D341Med (cell line): ENCODE data around the gene ACTR1B.
A peak's percentile ranks its signal among the peaks of the same experiment; 100 is the strongest.
"Not testable (repeated sequence)": the region's sequence is repeated elsewhere in the genome, so short reads cannot be mapped to it uniquely, and the experiment has no call there.

Experiments used
- DNase-seq: peaks from one replicate; pipeline ENCODE4 v3.0.0; 2012; ENCODE audit warnings: low spot score

Gene ACTR1B

DNA sequence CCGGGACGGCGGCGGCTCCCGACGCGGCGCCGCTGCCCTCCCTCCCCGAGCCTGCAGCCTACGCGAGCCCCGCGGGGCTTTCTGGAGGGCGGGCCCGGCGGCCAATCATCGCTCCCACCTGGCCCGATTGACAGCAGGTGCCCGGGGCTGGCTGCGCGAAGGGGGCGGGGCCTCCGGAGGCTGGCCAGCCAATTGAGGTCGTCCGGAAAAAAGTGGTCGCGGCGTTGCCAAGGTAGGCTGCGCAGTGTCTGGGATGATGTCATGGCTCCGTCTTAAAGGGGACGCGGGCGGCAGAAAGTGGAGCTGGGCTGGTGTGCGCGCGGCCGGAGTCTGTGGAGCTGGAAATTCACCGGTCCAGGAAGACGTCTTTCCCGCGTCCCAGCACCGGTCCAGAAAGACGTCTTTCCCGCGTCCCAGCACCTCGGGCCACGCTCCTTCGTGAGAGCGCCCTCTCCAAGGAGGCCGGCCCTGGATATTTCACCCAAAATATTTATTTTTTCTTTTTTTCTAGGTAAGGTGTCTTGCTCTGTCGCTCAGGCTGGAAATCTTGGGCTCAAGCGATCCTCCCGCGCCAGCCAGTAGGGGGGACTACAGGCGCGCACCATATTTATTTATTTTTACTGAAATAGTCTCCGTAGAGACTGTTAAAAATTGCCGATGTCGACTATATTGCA, at the start of gene ACTR1B:
ACTR1B (minus strand) TSS at position 83 of the 674 bp plus-strand sequence. CDS start 154 bp downstream, outside the sequence.
- DNase-seq = peak; percentile 98

DNA sequence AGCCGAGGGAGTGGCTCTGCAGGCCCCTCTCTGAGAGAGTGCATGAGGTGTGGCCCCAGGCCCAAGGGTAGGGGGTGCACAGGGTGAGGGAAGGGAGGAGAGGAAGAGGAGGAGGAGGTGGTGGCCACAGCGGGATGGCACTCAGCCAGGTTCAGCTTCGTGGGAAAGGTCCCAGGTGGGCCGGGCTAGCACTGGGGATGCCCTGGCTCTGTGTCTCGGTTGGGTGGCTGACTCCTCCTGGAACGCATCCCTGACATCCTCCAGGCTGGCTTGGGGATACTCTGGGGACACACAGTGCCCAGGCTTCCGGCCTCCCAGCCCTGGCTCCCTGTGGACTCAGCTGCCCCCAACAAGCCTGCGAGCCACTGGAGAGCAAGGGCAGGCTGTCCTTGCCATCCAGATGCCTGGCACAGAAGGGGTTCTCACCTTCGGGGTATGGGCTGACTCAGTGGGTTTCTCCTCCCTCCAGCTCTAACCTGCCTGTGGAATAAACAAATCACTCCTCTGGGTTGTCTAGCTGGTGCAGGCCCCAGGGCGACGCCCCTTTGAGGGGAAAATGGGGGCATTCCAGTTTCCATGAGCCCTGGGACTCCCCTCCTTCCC, 49.0 kb upstream of the ACTR1B start:
- no peak for DNase-seq

DNA sequence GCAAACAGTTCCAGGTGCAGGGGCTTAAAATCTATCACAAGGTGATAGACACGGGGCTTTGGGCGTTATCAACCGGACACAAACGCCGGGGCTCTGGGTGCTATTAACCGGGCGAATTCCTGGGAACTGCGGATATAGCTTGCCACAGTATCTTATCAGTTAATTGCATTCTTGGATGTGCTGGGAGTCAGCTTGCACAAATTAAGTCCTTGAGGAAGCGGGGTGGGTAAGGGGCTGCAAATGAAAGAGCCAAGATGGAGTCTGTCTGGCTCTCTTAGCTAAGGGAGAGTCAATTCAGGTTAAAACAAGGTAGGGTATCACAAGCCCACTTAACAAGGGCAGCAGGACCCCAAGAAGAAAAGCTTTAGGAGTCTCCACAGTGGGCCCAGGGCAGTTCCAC, 48.3 kb upstream of the ACTR1B start:
- DNase-seq = not testable (repeated sequence)

DNA sequence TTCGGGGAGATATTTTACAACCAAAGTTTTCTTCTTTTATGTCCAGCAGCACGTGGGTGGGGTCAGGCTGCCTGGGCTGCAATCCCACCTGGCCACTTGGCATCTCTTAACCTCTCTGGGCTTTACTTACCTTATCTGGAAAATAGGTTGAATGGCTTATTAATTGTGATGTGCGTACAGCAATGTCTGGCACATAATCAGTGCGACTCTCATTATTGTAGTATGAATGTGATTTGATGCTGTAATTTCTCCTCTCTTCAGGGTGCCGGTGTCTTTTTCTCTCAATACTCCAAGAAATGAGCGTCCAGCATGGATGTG, 47.5 kb upstream of the ACTR1B start:
- no peak for DNase-seq

DNA sequence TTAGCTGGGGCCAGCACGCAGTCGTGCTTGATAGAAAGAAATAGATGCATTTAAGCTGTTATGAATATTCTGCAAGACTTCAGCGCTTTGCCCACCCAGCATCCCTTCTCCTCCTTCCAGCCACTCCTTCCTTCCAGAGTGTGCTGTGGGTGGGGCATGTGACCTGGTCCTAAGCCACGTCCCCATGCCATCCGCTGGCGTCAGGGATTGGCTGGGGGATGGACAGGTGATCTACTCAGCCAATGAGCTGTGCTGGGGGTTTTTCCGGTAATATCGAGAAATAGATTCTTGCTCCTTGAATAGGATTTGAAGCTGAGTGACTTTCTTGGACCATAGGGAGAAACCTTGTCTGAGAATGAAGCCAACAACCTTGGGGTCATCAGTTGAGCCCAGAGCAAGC, 44.8 kb upstream of the ACTR1B start:
- DNase-seq = no peak

DNA sequence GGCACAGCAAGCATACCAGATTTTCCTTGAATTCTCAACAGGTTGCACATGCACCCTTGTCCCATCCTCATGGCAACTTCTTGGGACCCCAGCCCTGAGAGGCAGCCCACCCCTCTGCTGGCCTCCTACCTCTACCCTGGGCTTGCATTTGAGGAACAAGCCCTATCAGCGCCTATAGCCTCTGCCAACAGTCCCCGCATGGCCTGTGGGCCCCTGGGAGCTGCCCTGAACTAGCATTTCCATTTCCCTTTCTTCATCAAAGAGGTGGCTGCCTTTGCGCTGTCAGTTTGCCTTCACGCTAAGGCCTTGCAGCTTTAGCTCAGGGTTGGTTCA, 44.2 kb upstream of the ACTR1B start:
- no peak for DNase-seq

DNA sequence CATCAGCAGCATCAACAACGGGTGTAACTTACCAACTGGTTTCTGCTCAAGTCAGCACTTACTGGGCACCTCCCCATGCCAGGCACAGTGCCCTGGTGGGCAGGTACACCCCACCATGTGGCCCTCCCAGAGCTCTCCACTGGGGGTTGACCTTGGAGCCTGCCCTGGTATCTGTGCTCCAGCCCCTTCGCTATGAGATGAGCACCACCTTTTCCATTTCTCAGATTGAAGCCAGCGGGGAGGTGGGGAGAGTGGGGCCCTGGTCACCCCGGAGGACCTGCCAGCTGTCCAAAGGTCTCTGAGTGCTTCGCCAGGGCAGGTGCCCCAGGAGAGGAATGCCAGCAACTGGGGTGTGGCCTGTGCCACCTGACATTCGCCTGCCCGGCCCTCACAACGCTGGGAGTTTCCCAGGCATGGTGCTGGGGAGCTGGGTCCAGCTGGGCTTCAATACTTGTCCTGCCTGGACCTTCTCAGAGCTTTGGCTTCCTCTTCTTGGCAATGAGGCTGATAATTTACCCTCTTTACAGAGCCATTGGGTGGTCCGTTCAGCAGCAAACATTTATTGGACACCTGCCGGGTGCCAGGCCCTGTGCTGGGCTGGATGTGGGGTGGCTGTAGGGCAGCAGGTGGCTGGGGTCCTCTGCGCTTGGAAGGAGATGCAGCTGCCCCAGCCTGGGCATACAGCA, 43.7 kb upstream of the ACTR1B start:
- DNase-seq = no peak

DNA sequence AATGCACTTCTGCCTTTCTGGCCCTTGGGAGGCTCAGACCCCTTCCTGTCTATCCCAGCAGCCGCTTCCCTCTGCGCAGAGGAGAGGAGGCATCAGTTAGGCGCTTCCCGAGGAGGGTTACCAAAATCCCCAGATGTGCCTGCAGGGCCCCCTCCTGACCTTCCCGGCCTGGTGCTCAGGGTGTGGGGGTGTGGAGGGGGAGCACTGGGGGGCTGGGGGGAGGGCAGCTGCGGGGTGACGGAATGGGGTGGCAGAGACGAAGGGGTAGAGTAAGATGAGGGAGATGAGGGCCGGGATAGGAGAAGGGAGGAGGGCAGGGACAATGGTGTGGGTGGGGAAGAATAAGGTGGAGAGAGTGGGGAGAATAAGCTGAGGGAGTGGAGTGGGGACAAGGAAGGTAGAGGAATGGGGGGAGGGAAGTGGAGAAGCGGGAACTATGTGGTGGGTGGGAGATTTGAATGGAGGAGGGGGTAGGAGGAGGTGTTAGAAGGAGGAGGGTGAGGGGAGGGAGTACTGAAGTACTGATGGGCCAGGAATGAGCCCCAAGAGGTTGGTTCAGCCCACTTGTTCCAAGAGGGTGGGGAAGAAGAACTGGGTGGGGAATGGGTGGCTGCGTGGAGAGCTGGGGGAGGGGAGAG, 43.0 kb upstream of the ACTR1B start:
- no peak for DNase-seq

DNA sequence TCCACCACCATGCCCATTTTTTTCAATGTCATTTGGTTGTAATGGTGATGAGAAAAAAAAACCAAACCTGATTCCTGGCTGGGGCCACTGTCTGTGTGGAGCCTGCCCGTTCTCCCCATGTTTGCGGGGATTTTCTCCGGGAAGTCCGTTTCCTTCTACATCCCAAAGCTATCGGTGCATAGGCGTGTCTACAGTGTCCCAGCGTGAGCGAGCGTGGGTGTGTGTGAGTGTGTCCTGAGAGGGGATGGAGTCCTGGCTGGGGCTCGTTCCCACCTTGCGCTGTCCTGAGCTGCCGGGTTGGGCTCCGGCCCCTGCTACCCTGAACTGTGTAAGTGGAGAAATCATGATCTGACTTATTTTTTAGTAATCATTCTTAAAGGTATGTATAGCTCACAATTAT, 42.3 kb upstream of the ACTR1B start:
- no peak for DNase-seq

DNA sequence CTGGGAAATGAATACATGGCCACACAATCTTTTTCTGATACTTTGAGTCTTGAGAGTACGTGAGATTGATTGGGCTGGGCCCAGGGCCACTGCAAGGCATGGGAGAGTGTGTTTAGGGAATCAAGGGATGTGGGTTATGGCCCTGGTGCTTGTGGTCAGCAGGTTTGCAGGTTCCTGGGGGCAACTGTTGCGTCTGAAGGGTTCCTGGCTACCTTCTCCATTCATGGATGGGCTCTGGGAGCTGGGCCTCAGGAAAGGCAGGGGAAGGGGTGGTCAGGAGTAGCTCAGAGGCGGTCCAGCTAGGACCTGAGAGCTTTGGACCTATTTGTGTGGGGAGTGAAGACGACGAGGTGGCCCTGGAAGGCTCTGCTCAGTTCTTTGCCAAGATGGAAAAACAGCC, 41.1 kb upstream of the ACTR1B start:
- DNase-seq = no peak

DNA sequence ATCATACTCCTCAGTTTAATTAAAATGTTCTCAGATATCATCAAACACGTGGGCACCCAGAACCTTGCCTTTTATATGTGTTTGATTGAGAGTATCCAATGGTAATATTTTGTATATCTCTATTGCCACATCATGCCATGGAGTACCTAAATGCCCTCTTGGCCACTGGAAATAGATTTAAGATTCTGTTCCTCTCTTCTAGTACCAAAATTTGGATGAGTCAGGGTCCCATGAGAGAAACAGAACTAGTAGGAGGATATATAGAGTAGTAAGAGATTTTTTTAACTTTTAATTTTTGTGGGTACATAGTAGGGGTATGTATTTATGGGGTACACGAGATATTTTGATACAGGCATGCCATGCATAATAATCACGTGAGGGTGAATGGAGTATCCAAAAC, 39.9 kb upstream of the ACTR1B start:
- no peak for DNase-seq

DNA sequence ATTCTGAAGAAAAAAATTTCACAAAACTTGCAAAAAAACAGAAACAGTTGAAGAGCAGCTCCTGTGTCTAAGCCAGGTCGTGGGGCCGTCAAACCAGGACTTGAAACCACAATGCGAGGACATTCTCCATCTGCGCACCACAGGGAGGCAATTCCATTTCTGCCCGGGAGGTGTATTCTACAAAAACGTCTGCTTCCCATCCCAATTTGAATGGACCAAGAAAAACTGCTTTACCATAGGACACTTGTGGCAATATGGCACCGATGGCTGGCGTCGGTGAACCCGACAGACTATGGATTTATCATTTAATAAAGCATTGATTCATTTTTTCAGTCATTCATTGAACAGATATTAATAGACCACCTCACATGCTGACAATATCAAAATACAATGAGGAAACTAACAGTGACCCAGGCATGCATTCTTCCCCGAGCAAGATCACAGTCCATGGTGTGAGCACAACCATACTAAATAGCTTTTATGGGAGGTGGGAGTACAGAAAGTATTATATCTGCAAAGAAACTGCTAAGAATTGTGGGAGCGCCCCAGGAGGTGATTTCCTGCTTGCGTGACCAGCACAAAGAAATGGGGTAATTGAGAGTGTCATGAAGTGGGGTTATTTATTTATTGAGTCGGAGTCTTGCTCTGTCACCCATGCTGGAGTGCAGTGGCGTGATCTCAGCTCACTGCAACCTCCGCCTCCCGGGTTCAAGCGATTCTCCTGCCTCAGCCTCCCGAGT, 39.1 kb upstream of the ACTR1B start:
- no peak for DNase-seq

DNA sequence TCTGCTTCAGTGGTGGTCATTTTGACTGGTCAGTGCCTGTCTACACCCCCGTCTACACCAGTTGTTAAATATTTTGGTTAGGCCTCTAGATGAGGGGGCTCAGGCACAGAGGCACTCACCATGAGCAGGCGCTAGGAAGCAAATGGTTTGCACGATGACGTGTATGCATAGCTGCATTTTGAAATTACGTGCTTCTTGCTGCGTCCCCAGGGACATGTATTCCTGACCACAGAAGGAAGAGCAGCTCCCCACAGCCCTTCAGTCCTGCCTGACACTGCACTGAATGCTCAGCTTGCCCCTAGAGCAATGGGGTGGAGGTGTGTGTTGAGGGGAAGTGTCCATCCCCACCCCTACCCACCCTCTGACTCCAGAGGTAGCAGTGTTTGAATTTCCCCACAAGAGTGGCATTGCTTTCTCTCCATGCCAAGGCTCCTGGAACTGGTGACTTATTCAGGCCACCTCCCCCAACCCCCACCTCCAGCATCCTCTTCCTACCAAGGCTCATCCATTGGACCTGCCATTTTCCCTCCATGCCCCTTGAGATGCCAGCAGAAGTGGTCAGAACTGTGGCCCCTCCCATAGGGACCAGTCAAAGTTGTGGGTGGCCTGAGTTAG, 38.1 kb upstream of the ACTR1B start:
- DNase-seq = no peak

DNA sequence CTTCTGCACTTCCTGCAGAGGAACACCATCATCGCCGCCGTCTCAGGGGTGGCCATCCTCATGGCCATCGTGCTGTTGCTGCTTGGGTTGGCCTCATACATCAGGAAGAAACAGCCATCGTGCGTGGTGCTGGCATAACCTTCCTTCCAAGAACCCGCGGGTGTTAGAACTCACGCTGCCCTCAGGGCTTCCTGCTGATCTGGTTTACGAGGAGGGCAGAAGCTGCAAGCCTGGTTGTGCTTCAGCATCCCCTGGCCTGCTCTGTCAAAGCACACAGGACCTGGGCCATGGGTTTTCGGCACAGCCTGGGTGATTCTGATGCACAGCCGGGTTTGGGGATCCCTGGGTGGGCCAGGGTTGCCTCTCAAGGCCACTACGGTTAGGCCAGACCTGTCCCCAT, 37.3 kb upstream of the ACTR1B start:
- DNase-seq = no peak

DNA sequence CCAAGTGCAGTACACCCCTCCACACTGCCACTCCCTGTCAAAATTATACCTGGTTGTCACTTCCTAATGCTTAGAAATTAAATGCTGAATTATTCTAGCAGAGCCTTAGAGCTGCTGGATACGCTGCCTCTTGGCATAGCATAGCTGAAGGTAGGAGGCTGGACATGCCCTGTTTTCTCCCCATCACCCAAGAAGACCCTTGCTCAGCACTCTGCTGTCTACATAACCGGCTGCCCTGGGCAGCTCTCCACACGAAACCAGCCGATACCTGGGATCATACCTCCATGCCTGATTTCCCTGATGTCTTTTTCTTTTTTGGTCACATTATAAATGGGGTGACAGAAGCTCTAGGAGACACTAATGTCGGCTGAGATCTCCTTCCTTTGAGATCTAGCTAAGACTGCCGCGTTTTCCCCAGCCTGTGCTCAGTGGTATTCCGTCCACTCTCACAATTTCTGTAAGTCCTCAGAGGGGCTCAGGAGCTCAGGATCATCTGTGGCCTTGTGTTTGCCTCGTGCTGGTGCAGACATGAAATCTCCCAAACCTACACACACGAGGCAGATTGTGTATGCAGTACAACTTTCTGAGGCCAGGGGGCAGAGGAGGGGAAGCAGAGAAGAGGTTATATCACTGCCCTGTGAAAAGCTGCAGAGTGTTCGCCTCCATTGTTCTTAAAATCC, 36.1 kb upstream of the ACTR1B start:
- peak; percentile 81 for DNase-seq

DNA sequence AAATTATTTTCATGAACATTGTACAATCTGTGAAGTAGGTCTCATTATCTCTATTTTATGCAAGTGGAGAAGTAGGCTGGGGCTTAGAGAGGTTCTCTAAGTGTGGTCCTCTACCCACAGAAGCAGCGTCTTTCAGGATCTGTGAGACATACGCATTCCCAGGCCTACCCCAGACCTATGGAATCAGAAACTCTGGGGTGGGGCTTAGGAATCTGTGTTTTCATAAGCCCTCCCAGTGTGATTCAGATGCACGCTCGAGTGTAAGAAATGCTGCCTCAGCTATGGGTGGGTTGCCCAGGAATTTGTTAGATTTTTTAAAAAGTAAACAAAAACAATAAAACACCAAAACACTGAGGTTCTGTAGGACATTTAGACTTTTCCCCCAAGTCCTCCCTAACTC, 34.7 kb upstream of the ACTR1B start:
- DNase-seq = no peak

DNA sequence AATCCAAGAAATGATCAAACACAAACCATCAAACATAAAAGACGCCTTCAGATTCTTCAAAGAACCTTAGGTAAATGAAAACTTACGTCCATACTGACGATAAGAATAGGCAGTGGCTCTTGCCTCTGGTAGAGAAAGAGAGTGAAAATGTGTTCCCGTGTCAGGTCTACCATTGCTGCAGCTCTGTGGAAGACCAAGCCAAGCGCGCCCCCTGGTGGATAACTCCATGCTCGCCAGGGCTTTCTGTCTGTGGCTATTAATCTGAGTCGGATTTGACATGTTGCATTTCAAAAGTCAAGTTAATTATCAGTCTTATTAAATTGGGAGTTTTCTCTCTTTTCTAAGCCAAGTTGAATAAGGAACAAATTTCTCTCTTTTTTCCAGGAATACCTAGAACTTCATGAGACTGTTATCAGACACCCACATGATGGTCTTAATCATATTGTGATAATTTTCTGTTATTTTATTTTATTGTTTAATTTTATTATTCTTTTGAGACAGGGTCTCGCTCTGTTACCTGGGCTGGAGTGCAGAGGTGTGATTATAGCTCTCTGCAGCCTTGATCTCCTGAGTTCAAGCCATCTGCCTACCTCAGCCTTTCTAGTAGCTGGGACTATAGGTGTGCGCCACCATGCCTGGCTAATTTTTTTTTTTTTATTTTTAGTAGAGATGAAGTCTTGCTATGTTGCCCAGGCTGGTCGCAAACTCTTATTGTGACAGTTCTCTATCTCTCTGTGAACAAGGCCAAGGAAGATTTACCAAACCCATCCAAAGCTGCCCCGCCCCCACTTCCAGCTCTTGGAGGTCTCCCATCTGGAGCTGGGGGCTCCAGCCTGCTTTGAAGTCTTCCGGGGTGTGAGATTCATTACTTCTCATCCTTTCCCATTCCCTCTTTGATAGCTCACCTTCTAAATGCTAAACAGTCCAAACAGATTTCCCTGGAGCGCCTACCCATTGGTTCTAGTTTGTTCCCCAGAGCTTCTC, 33.7 kb upstream of the ACTR1B start:
- DNase-seq = peak; percentile 79

DNA sequence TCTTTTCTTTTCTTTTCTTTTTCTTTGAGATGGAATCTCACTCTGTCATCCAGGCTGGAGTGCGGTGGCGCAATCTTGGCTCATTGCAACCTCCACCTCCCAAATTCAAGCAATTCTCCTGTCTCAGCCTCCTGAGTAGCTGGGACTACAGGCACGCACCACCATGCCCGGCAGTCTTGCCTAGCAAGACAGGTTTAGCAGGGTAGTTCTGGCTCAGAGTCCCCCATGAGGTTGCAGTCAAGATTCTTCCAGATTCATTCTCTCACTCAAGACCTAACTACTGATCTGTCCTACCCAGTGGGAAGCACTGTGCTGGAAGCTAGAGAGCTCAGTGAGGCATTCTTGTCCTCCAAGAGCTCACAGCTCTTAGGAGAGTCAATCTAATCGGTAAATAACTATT, 31.9 kb upstream of the ACTR1B start:
- no peak for DNase-seq

DNA sequence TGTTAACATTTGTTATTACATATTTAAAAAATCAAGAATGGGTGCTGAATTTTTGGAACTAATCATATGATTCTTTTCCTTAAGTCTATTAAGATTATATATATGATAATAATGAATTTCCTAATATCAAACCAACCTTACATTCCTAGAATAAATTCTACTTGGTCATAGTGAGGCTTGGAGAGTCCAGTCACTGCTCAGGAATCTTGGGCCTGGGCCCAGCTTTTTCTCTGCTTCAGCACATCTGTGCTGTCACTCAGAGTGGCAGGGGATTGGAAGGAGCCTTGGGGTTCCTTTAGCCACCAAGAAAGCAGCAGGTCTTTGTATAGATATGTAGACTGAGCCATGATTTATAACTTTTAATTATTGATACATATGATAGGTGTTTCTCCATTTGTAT, 29.6 kb upstream of the ACTR1B start:
- no peak for DNase-seq

DNA sequence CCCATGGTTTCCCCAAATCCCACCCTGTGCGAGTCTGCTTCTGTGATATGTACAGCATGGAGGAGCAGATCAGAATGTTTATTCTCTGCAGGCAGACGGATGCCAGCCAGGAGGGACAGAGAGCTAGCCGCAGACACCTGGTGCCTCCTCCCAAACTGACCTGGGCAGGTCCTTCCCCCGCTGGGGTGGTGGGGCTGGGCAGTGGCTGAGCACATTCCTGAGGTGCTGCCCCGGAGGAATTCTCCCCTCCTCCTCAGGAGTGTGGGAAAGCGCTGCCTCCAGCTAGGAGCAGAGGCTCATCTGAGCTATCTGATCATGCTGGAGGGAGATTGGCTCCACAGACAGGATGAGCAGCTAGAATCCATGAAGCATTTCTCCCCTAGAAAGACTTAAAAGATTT, 27.3 kb upstream of the ACTR1B start:
- no peak for DNase-seq
